Lower leg skin (tissue), 3 donors: ENCODE measurements around the gene STX4.

Experiments used
- CTCF ChIP-seq, 3 donors: fragments of 450-650 bp; IDR thresholded peaks; one replicate each; pipeline ENCODE4 v1.5.1; 2016; ENCODE audit warnings: antibody characterized with exemption in 3 of 3, mild to moderate bottlenecking in 3 of 3, moderate library complexity in 2 of 3
- POLR2A ChIP-seq, 2 donors: fragments of 450-650 bp; IDR thresholded peaks; one replicate each; pipeline ENCODE4 v1.6.1; 2016 to 2017; ENCODE audit warnings: antibody characterized with exemption in 2 of 2, mild to moderate bottlenecking in 1 of 2, moderate library complexity in 1 of 2

- TF ChIP-seq CTCF (IDR thresholded peaks at IDR 0.05) (no peak), POLR2A (IDR thresholded peaks at IDR 0.05) (no peak)
Observed at GRCh38 chr16:31008149-31008548, 25.2 kb upstream of the STX4 start.
